NT2/D1 (cell line): ENCODE data around the gene GBX2.

ENCODE experiments used
- DNase-seq: peaks from one replicate; pipeline ENCODE4 v3.0.0-alpha.2; 2011; ENCODE audit warnings: low read depth, low spot score
- H3K27me3 ChIP-seq: 2 replicates; pipeline ENCODE4 v1.6.0; 2011; ENCODE audit warnings: mild to moderate bottlenecking; ENCODE audit not compliant: insufficient read length, insufficient read depth
- H3K36me3 ChIP-seq: 2 replicates; pipeline ENCODE4 v1.6.1; 2011; ENCODE audit warnings: mild to moderate bottlenecking, low read length, mixed read lengths; ENCODE audit not compliant: insufficient read depth, insufficient read length
- H3K4me1 ChIP-seq: 2 replicates; pipeline ENCODE4 v1.5.1; 2011; ENCODE audit not compliant: insufficient read depth, insufficient read length
- H3K4me3 ChIP-seq: 2 replicates; pipeline ENCODE4 v1.5.1; 2011; ENCODE audit warnings: low read depth; ENCODE audit not compliant: insufficient read length
- H3K9ac ChIP-seq: 2 replicates; pipeline ENCODE4 v1.6.0; 2011; ENCODE audit warnings: low read depth; ENCODE audit not compliant: insufficient read length
- H3K9me3 ChIP-seq: 2 replicates; pipeline ENCODE4 v1.5.1; 2011; ENCODE audit warnings: mild to moderate bottlenecking, low read length; ENCODE audit not compliant: insufficient read depth
- SUZ12 ChIP-seq: IDR thresholded peaks from 2 replicates; pipeline ENCODE4 v1.6.1; 2011; ENCODE audit not compliant: insufficient read length, insufficient read depth; ENCODE audit errors: extremely low read depth
- YY1 ChIP-seq: IDR thresholded peaks from 2 replicates; pipeline ENCODE4 v1.6.1; 2011; ENCODE audit not compliant: insufficient read length, insufficient read depth
- ZNF274 ChIP-seq: IDR thresholded peaks from 2 replicates; pipeline ENCODE4 v1.6.1; 2011; ENCODE audit warnings: mild to moderate bottlenecking, low read depth, low read length

GBX2 gene

GRCh38 chr2:236166796-236167296, 1.3 kb downstream of the GBX2 start:
- DNase-seq: no peak
- H3K4me3 ChIP-seq: peak overlapping the region; percentile 80
- H3K27me3 ChIP-seq: peaks cover 80% of the 10 kb centered on the region
- peak overlapping the region; percentile 95 for H3K9ac ChIP-seq
- peaks cover 17% of the 10 kb centered on the region for H3K36me3 ChIP-seq
- H3K9me3 ChIP-seq: peaks cover 5% of the 10 kb centered on the region; the same call in 1 of the 2 replicates
- TF ChIP-seq ZNF274 (no peak), SUZ12 (no peak), YY1 (no peak)
- peaks cover 9% of the 10 kb centered on the region for H3K4me1 ChIP-seq

- Histone ChIP-seq H3K4me3 (peak overlapping the region; percentile 80), H3K9ac (peak overlapping the region; percentile 95), H3K27me3 (peaks cover 80% of the 10 kb centered on the region), H3K36me3 (peaks cover 17% of the 10 kb centered on the region), H3K9me3 (peaks cover 5% of the 10 kb centered on the region; the same call in 1 of the 2 replicates), H3K4me1 (peaks cover 8% of the 10 kb centered on the region)
- no peak for DNase-seq
- no peak for TF ChIP-seq SUZ12
- TF ChIP-seq YY1: no peak
- TF ChIP-seq ZNF274: no peak
These were observed 2.1 kb downstream of the GBX2 start for GRCh38 chr2:236165842-236166795.

DNA sequence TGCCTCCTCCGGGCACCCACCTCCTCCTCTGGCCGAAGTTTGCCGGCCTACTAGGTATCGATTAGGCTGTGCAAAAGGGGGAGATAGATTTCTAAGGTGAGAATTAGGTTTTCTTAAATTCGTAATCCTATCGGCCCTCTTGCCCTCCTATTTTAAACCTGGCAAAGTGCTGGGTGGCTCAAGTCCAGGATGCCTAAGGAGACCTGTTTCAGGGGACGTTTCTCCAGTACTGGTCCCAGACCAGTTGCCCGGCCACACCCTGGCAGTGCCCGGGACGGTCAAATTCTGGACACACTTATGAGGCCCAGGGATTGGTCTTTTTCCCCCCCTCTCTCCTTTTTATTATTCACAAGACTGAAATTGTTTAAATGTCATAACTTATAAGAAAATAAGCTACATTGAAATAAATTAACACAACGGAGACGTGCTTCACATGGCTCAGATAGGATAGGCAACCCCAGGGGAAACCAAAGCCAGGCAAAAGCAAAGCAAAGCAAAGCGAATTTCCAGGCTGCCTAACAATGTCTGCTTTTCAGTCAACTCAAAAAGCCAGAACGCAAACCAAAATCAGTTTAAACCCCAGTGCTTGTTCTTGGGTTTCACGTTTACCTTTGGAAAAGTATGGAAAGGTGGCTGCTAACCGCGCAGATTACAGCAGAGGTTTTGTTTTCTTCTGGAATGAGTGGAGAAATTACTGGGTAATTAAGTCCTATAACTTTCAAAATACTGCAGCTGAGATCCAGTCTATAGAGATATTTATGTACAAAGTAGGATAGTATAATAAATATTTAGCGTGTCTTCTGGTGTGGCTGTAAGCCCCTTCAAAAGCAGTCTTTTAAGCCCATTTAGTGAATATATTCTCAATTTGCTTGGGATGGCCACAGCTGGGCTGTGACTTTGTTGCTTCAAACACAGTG, 3.0 kb downstream of the GBX2 start:
- Histone ChIP-seq H3K4me1 (peaks cover 15% of the 10 kb centered on the region), H3K9ac (no peak overlapping the region), H3K36me3 (peaks cover 17% of the 10 kb centered on the region), H3K27me3 (peaks cover 80% of the 10 kb centered on the region), H3K9me3 (peaks cover 5% of the 10 kb centered on the region; the same call in 1 of the 2 replicates), H3K4me3 (no peak overlapping the region)
- DNase-seq: no peak
- no peak for TF ChIP-seq ZNF274

- TF ChIP-seq YY1: no peak
- TF ChIP-seq ZNF274: no peak
- no peak for TF ChIP-seq SUZ12
- H3K9ac ChIP-seq: peak overlapping the region; percentile 50
- H3K4me3 ChIP-seq: no peak overlapping the region
- H3K36me3 ChIP-seq: peaks cover 17% of the 10 kb centered on the region
- DNase-seq: no peak
- peaks cover 3% of the 10 kb centered on the region; the same call in 1 of the 2 replicates for H3K9me3 ChIP-seq
- H3K4me1 ChIP-seq: peaks cover 20% of the 10 kb centered on the region
- peaks cover 78% of the 10 kb centered on the region for H3K27me3 ChIP-seq
These were observed 3.8 kb downstream of the GBX2 start for GRCh38 chr2:236164201-236164924.

- Histone ChIP-seq H3K4me1 (peaks cover 25% of the 10 kb centered on the region), H3K36me3 (peaks cover 17% of the 10 kb centered on the region), H3K9ac (no peak overlapping the region), H3K27me3 (peaks cover 76% of the 10 kb centered on the region), H3K9me3 (no peaks in the 10 kb centered on the region), H3K4me3 (no peak overlapping the region)
- no peak for TF ChIP-seq YY1
- no peak for TF ChIP-seq SUZ12
- no peak for TF ChIP-seq ZNF274
- no peak for DNase-seq
These were observed 4.5 kb downstream of the GBX2 start for GRCh38 chr2:236163471-236164200.

- no peak for DNase-seq
- peaks cover 17% of the 10 kb centered on the region for H3K36me3 ChIP-seq
- no peak overlapping the region for H3K4me3 ChIP-seq
- TF ChIP-seq ZNF274: no peak
- TF ChIP-seq SUZ12: no peak
- TF ChIP-seq YY1: no peak
- no peaks in the 10 kb centered on the region for H3K9me3 ChIP-seq
- peaks cover 80% of the 10 kb centered on the region for H3K27me3 ChIP-seq
- H3K4me1 ChIP-seq: peaks cover 30% of the 10 kb centered on the region
- no peak overlapping the region for H3K9ac ChIP-seq
These were observed 5.2 kb downstream of the GBX2 start for GRCh38 chr2:236162882-236163470.
